ENCODE data around the gene TEX53.

TEX53 gene

GRCh38 chr9:114657705-114658104, at the start of gene TEX53:
TEX53 (minus strand) TSS chr9:114657805; CDS start chr9:114657774, 31 bp downstream.
- ChIA-PET CTCF (interaction anchor here (0.6 to 15.2 kb wide), 6 partner anchors 26 to 357 kb away, joined by 3 to 367 read pairs (median 36); no protein-coding TSS in a partner anchor), POLR2A (no interaction called here)
- no peak within 1 kb of the TSS for H3K4me3 ChIP-seq (ENCODE audit: low read depth, low read length)
- no peak for DNase-seq (ENCODE audit: low read depth, low spot score)
- TF ChIP-seq, protein P1, sequence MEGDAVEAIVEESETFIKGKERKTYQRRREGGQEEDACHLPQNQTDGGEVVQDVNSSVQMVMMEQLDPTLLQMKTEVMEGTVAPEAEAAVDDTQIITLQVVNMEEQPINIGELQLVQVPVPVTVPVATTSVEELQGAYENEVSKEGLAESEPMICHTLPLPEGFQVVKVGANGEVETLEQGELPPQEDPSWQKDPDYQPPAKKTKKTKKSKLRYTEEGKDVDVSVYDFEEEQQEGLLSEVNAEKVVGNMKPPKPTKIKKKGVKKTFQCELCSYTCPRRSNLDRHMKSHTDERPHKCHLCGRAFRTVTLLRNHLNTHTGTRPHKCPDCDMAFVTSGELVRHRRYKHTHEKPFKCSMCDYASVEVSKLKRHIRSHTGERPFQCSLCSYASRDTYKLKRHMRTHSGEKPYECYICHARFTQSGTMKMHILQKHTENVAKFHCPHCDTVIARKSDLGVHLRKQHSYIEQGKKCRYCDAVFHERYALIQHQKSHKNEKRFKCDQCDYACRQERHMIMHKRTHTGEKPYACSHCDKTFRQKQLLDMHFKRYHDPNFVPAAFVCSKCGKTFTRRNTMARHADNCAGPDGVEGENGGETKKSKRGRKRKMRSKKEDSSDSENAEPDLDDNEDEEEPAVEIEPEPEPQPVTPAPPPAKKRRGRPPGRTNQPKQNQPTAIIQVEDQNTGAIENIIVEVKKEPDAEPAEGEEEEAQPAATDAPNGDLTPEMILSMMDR (IDR thresholded peaks at IDR 0.05; ENCODE audit: insufficient read depth, low read length, missing control alignments) = no peak

DNA sequence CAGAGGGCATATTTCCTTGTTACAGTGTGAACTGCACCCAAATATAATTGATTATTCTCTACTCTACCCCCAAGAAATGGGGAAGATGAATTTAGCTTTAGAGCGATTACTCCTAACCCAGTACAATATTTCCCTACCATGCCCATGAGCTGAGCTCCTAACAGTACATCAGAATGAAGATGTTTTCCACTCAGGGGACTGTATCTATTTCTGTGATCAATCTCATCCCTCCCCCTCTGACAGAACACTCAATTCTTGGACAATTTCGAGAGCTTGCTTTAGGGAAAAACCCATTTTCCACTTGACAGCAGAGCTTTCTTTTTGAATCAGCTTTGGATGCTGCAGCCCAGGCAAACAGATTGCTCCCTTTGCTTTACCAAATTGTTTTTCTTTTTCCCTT, 49.1 kb upstream of the TEX53 start:
- TF ChIP-seq, protein P1 (IDR thresholded peaks at IDR 0.05; ENCODE audit: insufficient read depth, low read length, missing control alignments) = no peak
- ChIA-PET CTCF (interaction anchor here (1.1 to 2.5 kb wide), 9 partner anchors 14 to 308 kb away, joined by 3 to 13 read pairs (median 4); partner anchors contain the start of gene TEX48), POLR2A (interaction anchor here (0.6 kb wide), 1 partner anchor 15 kb away, joined by 3 read pairs; no protein-coding TSS in a partner anchor)
- DNase-seq (ENCODE audit: low read depth, low spot score) = no peak
- no peak overlapping the region for H3K4me3 ChIP-seq (ENCODE audit: low read depth, low read length)

DNA sequence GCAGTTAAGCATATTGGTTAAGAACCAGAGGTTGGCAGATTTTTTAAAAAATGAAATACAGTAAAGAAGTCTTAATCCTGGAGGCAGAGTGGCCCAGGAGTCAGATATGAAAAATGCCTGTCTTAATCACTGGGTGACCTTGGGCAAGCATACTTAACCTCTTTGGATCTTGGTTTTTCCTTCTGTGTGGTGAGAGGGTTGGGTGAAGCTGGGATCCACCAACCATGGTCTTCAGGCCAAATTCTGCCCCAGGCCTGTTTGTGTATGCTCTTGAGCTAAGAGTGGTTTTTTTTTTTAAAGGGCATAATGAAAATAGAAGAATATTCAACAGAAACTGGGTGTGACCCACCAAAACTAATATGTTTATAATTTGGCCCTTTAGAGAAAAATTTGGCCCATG, 44.4 kb upstream of the TEX53 start:
- TF ChIP-seq, protein P1 (IDR thresholded peaks at IDR 0.05; ENCODE audit: insufficient read depth, low read length, missing control alignments) = no peak
- no peak overlapping the region for H3K4me3 ChIP-seq (ENCODE audit: low read depth, low read length)
- CTCF ChIA-PET = interaction anchor here (2.0 kb wide), 1 partner anchor 21 kb away, joined by 4 read pairs; no protein-coding TSS in a partner anchor
- DNase-seq (ENCODE audit: low read depth, low spot score) = no peak
- POLR2A ChIA-PET = no interaction called here

GRCh38 chr9:114697951-114698351, 40.3 kb upstream of the TEX53 start:
- CTCF ChIA-PET = interaction anchor here (0.9 to 1.5 kb wide), 2 partner anchors 17 to 317 kb away, joined by 3 to 5 read pairs; no protein-coding TSS in a partner anchor

DNA sequence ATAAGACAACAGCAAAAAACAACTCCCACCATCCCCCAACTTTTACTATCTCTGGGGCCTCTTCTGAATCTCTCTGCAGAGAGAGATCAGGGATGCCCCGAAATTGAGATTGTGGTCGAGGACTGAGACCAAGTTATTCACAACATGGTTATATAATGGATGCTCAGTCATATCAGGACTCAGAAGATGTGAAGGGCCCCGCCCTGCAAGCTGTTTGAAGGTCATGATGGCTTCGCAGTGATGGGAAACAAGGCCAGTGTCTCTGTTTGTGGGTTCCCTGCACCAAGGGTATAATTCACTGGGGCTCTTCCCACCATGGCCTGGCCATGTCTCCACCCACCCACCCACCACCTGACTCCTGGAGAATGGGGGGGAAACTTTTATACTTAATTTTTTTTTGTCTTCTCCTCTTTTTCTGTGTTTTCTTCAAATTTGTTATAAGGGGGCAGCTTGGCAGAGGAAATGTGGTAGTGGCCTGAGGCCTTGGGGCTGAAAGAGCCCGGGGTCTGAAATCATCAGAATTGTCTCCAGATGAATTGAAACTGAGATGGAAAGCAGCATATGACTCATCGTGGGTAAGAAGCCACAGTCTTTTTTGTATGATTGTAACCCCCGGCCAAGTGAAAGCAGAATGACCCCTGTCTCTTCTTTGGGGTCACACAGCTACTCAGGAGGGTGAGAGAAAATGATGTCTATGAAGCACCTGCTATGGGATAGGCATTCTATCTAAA, 39.4 kb upstream of the TEX53 start:
- TF ChIP-seq, protein P1 (IDR thresholded peaks at IDR 0.05; ENCODE audit: insufficient read depth, low read length, missing control alignments) = no peak
- H3K4me3 ChIP-seq (ENCODE audit: low read depth, low read length) = no peak overlapping the region
- DNase-seq (ENCODE audit: low read depth, low spot score) = no peak
- ChIA-PET POLR2A (no interaction called here), CTCF (interaction anchor here (0.7 kb wide), 1 partner anchor 216 kb away, joined by 3 read pairs; no protein-coding TSS in a partner anchor)

More at GRCh38 chr9:114697951-114698351, 40.3 kb upstream of the TEX53 start:
- TF ChIP-seq, protein P1 (IDR thresholded peaks at IDR 0.05; ENCODE audit: insufficient read depth, low read length, missing control alignments) = no peak
- no peak overlapping the region for H3K4me3 ChIP-seq (ENCODE audit: low read depth, low read length)
- no peak for DNase-seq (ENCODE audit: low read depth, low spot score)
- POLR2A ChIA-PET = no interaction called here

DNA sequence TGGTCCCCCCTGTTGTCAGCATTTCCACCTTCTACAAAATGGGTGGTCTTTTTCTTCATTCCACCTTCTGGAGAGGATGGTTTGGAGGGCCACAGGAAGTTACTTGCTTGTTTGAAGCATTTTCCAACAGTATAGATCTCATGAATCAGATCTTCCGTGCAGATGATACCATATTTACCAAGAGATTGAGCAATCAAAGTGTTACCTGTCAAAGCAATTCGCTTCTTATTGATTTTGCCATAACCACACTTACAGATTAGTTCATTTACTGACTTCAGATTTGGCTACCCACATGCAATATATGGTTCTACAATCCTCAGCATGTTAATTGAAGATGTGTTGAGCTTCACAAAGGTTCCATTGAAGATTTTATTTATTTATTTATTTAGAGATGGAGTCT, 38.3 kb upstream of the TEX53 start:
- ChIA-PET CTCF (interaction anchor here (0.8 to 6.4 kb wide), 3 partner anchors 11 to 19 kb away, joined by 3 to 76 read pairs (median 3); partner anchors contain the start of gene TEX48), POLR2A (no interaction called here)
- DNase-seq (ENCODE audit: low read depth, low spot score) = no peak
- H3K4me3 ChIP-seq (ENCODE audit: low read depth, low read length) = no peak overlapping the region
- TF ChIP-seq, protein P1 (IDR thresholded peaks at IDR 0.05; ENCODE audit: insufficient read depth, low read length, missing control alignments) = no peak
